Measurements from ENCODE around the gene LY9. TPM values are rescaled to one million over a fixed set of nuclear protein-coding genes. Genes with fewer than 3 reads are reported as not detected.

The LY9 gene
- total RNA-seq, 1 experiment from 2014 or later = not detected

DNA sequence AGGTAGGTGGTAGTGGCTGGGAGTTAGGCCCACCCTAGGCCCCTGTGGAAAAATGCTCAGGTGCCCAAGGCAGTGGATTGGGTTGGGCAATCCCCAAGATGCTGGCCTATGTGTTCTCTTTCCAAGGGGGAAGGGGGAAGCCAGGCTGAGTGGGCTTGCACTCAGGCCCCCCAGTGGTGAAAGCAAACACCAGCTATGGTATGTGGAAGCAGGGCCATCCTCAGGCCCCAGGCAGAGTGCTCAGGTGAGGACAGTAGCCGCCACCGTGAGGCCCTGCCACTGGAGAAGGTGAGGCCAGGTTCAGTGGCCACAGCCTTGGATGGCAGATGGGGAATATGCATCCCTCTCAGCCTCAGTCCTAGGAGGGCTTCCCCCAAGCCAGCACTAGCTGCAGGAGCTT lies 11.8 kb downstream of the LY9 start:
- peaks cover 20 to 24% of the 10 kb centered on the region in 2 experiments for H3K4me1 Mint-ChIP-seq
- WGBS (ENCODE audit: extremely low coverage, insufficient read length, low lambda C conversion rate) = no CpG with 5 or more reads among the region's 2 CpGs

More for the DNA sequence above, 11.8 kb downstream of the LY9 start:
- no peaks in the 10 kb centered on the region for H4K20me1 ChIP-seq (ENCODE audit: control insufficient read depth, insufficient read depth, insufficient read length)
- H3K23me2 ChIP-seq (ENCODE audit: insufficient read length, low read depth, low read length, poor library complexity, severe bottlenecking) = no peaks in the 10 kb centered on the region
- TF ChIP-seq, protein P1, sequence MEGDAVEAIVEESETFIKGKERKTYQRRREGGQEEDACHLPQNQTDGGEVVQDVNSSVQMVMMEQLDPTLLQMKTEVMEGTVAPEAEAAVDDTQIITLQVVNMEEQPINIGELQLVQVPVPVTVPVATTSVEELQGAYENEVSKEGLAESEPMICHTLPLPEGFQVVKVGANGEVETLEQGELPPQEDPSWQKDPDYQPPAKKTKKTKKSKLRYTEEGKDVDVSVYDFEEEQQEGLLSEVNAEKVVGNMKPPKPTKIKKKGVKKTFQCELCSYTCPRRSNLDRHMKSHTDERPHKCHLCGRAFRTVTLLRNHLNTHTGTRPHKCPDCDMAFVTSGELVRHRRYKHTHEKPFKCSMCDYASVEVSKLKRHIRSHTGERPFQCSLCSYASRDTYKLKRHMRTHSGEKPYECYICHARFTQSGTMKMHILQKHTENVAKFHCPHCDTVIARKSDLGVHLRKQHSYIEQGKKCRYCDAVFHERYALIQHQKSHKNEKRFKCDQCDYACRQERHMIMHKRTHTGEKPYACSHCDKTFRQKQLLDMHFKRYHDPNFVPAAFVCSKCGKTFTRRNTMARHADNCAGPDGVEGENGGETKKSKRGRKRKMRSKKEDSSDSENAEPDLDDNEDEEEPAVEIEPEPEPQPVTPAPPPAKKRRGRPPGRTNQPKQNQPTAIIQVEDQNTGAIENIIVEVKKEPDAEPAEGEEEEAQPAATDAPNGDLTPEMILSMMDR (conservative IDR thresholded peaks at IDR 0.05) = peak; percentile 36; the same call in 1 of the 3 replicates
- H4K8ac ChIP-seq (replicated peaks; ENCODE audit: insufficient read length, low read depth, low read length) = no peak overlapping the region
- no peak overlapping the region for H3K56ac ChIP-seq (ENCODE audit: insufficient read length, low read depth, low read length)
- H4K91ac ChIP-seq (ENCODE audit: insufficient read length, low read depth, low read length) = no peak overlapping the region
- no peak overlapping the region for H3K9ac ChIP-seq (ENCODE audit: extremely low read depth, insufficient read length, low read length)
- H3K79me1 ChIP-seq (ENCODE audit: insufficient read depth, low read depth, low read length, poor library complexity, severe bottlenecking) = no peaks in the 10 kb centered on the region
- no peak overlapping the region for H3K14ac ChIP-seq (ENCODE audit: insufficient read depth, low read length)
- no peak overlapping the region for H3K23ac ChIP-seq (ENCODE audit: insufficient read length, low read depth, low read length)
- H2BK15ac ChIP-seq (ENCODE audit: low read depth, low read length) = no peak overlapping the region
- H3K4me2 ChIP-seq (ENCODE audit: insufficient read depth, insufficient read length, low read length) = no peak overlapping the region
- no peaks in the 10 kb centered on the region for H3K79me2 ChIP-seq (ENCODE audit: insufficient read depth, low read length)
- peaks cover 2% of the 10 kb centered on the region; the same call in 1 of the 2 replicates for H3K4me1 ChIP-seq (ENCODE audit: insufficient read depth, low read length)
- no peak overlapping the region for H3T11ph ChIP-seq (ENCODE audit: low read length)
- no peak overlapping the region for H2AFZ ChIP-seq (ENCODE audit: low read length)
- H3K9me3 Mint-ChIP-seq = peaks cover 12 to 15% of the 10 kb centered on the region in 2 experiments; a peak in 4 of 5 replicates
- H2BK12ac ChIP-seq (ENCODE audit: insufficient read length, low read depth, low read length) = no peak overlapping the region
- no peak overlapping the region for H2BK5ac ChIP-seq (ENCODE audit: insufficient read length, low read length)
- H3K18ac ChIP-seq (ENCODE audit: insufficient read length, low read depth, low read length) = peak overlapping the region; percentile 3
- H2AK5ac ChIP-seq (ENCODE audit: insufficient read length, low read length) = no peak overlapping the region
- H2BK20ac ChIP-seq (ENCODE audit: low read depth, low read length, poor library complexity, severe bottlenecking) = no peak overlapping the region
- no peak overlapping the region for H3K27ac Mint-ChIP-seq
- H2BK120ac ChIP-seq (ENCODE audit: low read depth, low read length, poor library complexity, severe bottlenecking) = no peak overlapping the region
- H3K27ac ChIP-seq (ENCODE audit: insufficient read length, low read depth, low read length) = no peak overlapping the region
- no peak overlapping the region for H3K4me3 Mint-ChIP-seq
- peaks cover 0 to 15% (median 3%) of the 10 kb centered on the region in 3 experiments; a peak in 4 of 7 replicates for H3K36me3 Mint-ChIP-seq (ENCODE audit: insufficient read depth in 1 of 3, low read depth in 3 of 3)
- no peak overlapping the region for H4K5ac ChIP-seq (ENCODE audit: insufficient read length, low read depth, low read length)
- H3K9me3 ChIP-seq (ENCODE audit: control insufficient read depth, low read depth, low read length) = no peaks in the 10 kb centered on the region
- DNase-seq = no peak
- no peaks in the 10 kb centered on the region for H3K27me3 ChIP-seq (ENCODE audit: insufficient read depth, low read length)
- no peaks in the 10 kb centered on the region for H3K27me3 Mint-ChIP-seq (ENCODE audit: low read depth)
- no peak overlapping the region for H3K4ac ChIP-seq (ENCODE audit: low read depth, low read length)
